ENCODE results near the gene SDK1. TPM values are rescaled to one million over a fixed set of nuclear protein-coding genes. Genes with fewer than 3 reads are reported as not detected.

Gene SDK1
- total and polyA plus RNA-seq, 2 experiments from 2014 or later = 4.1 to 16.5 TPM

- no peaks in the 10 kb centered on the region for H3K36me3 ChIP-seq
- H3K9me3 ChIP-seq (ENCODE audit: low read depth) = no peaks in the 10 kb centered on the region
- no peaks in the 10 kb centered on the region for H3K4me1 ChIP-seq (ENCODE audit: low read depth)
- TF ChIP-seq CTCF (IDR thresholded peaks at IDR 0.05; ENCODE audit: low read depth, low read length) = no peak
- H3K27ac ChIP-seq = no peak overlapping the region
- H3K27me3 ChIP-seq = no peaks in the 10 kb centered on the region
- DNase-seq (ENCODE audit: low read depth in 1 of 2, low spot score in 1 of 2) = no peak
- H3K4me3 ChIP-seq = no peak overlapping the region
Measured at GRCh38 chr7:4124556-4125477, 823.8 kb downstream of the SDK1 start.

GRCh38 chr7:4127909-4128560 is 827.0 kb downstream of the SDK1 start:
- no peaks in the 10 kb centered on the region for H3K9me3 ChIP-seq (ENCODE audit: low read depth)

GRCh38 chr7:4129481-4130122 is 828.5 kb downstream of the SDK1 start:
- DNase-seq (ENCODE audit: low read depth in 1 of 2, low spot score in 1 of 2) = no peak
- Histone ChIP-seq H3K27me3 (no peaks in the 10 kb centered on the region), H3K36me3 (no peaks in the 10 kb centered on the region), H3K4me3 (no peak overlapping the region), H3K27ac (no peak overlapping the region), H3K4me1 (ENCODE audit: low read depth) (no peaks in the 10 kb centered on the region), H3K9me3 (ENCODE audit: low read depth) (no peaks in the 10 kb centered on the region)
- TF ChIP-seq CTCF (IDR thresholded peaks at IDR 0.05; ENCODE audit: low read depth, low read length) = no peak

More at GRCh38 chr7:4127909-4128560, 827.0 kb downstream of the SDK1 start:
- Histone ChIP-seq H3K27ac (no peak overlapping the region), H3K4me1 (ENCODE audit: low read depth) (no peaks in the 10 kb centered on the region), H3K27me3 (no peaks in the 10 kb centered on the region), H3K36me3 (no peaks in the 10 kb centered on the region), H3K4me3 (no peak overlapping the region)
- no peak for DNase-seq (ENCODE audit: low read depth in 1 of 2, low spot score in 1 of 2)
- no peak for TF ChIP-seq CTCF (IDR thresholded peaks at IDR 0.05; ENCODE audit: low read depth, low read length)

GRCh38 chr7:4131063-4131462 is 830.0 kb downstream of the SDK1 start:
- no peak for DNase-seq (ENCODE audit: low read depth in 1 of 2, low spot score in 1 of 2)
- Histone ChIP-seq H3K4me1 (ENCODE audit: low read depth) (no peaks in the 10 kb centered on the region), H3K9me3 (ENCODE audit: low read depth) (no peaks in the 10 kb centered on the region), H3K36me3 (no peaks in the 10 kb centered on the region), H3K27me3 (no peaks in the 10 kb centered on the region), H3K27ac (no peak overlapping the region), H3K4me3 (no peak overlapping the region)
- TF ChIP-seq CTCF (IDR thresholded peaks at IDR 0.05; ENCODE audit: low read depth, low read length) = no peak

GRCh38 chr7:4132221-4132620 is 831.2 kb downstream of the SDK1 start:
- H3K9me3 ChIP-seq (ENCODE audit: low read depth) = no peaks in the 10 kb centered on the region
- no peak for DNase-seq (ENCODE audit: low read depth in 1 of 2, low spot score in 1 of 2)
- H3K27ac ChIP-seq = no peak overlapping the region
- no peak overlapping the region for H3K4me3 ChIP-seq
- H3K36me3 ChIP-seq = no peaks in the 10 kb centered on the region
- no peaks in the 10 kb centered on the region for H3K4me1 ChIP-seq (ENCODE audit: low read depth)
- H3K27me3 ChIP-seq = no peaks in the 10 kb centered on the region
- no peak for TF ChIP-seq CTCF (IDR thresholded peaks at IDR 0.05; ENCODE audit: low read depth, low read length)
